Limb (tissue), 2 donors: ENCODE data around the gene ADAMTS14.

Source experiments
- DNase-seq, 2 donors: peaks; one replicate each; pipeline ENCODE4 v3.0.0-alpha.2; 2016; ENCODE audit errors: extremely low spot score in 2 of 2

ADAMTS14 gene

GRCh38 chr10:70782086-70782745 lies 109.9 kb downstream of the ADAMTS14 start:
- no peak for DNase-seq

- no peak for DNase-seq
Measured at GRCh38 chr10:70782746-70783680, 110.7 kb downstream of the ADAMTS14 start.

GRCh38 chr10:70784016-70784415 lies 111.7 kb downstream of the ADAMTS14 start:
- DNase-seq, result no peak

DNA sequence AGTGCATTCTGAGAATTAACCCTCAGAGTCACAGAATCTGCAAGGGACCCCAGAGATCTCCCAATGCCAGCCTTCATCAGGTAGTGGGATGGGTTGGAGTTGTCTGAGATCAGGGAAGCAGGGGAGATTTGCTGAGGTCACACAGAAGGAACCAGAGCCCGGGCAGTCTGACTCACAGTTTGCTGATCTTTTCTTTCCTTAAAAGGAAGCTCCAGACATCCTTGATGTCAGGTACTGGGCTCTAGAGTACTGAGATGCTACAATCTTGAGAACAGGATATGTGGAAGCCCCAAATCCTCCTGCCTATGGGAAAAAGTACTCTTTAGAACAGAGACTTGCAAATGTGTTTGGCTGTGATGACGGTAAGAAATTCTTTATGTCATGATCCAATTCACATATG lies 112.2 kb downstream of the ADAMTS14 start:
- DNase-seq, result no peak

GRCh38 chr10:70785190-70785589 lies 112.9 kb downstream of the ADAMTS14 start, which contains the start of gene TBATA:
TSS of gene TBATA (minus strand) at chr10:70785377. CDS start at chr10:70783379, 1,998 bp downstream.
- DNase-seq, result no peak

- DNase-seq, result no peak
Measured at GRCh38 chr10:70786799-70787415, 114.6 kb downstream of the ADAMTS14 start.

GRCh38 chr10:70791386-70792039 lies 119.2 kb downstream of the ADAMTS14 start:
- DNase-seq, result no peak

GRCh38 chr10:70795613-70796012 lies 123.3 kb downstream of the ADAMTS14 start:
- no peak for DNase-seq

DNA sequence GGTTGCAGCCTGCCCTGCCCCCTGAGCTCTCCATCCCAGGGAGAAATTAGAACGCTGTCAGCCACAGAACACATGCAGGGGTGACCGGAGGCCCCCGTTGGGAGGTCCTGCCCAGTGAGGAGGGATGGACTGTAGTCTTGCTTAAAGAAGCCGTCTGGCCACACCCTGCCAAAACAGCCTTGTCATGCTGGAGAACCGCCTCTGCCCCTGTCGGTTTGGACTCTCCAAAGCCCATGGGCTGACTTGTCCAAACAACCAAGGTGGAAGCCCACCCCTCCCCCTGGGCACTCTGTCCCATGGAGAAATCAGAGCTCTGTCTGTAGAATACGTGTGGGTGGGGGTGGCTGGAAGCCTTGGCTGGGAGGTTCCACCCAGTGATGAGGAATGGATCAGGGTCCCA lies 125.5 kb downstream of the ADAMTS14 start:
- no peak for DNase-seq

DNA sequence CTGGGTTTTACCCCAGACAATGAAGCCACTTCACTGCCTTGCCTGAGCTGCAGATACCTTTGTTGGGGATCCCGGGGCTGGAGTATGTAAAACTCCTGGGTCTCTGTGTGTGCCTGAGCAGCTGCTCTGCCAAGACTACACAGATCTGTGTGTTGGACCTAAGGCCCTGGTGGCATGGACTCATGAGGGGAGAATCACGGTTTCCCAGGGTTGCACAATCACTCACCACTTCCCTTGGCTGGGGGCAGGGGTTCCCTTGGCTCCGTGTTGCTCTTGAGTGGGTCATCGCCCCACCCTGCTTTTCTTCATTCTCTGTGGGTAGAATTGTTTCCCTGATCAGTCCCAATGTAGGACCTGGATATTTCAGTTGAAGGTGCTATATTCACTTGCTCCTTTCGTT lies 126.8 kb downstream of the ADAMTS14 start:
- no peak for DNase-seq

DNA sequence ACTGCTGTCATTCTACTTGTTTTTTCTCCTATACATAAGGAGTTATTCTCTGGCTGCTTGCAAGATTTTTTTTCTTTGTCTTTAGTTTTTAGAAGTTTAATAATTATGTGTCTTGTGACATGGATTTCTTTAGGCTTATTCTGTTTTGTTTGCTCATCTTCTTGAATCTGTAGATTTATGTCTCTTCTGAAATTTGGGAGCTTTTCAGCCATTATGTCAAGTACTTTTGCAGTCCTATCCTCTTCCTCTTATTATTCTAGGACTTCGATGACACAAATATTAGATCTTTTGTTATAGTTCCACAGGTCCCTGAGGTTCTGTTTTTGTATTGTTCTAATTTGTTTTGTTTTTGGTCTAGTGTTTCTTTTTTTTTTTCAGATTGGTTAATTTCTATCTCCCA lies 129.5 kb downstream of the ADAMTS14 start:
- DNase-seq, result no peak

- DNase-seq, result no peak
Measured at GRCh38 chr10:70803775-70804420, 131.6 kb downstream of the ADAMTS14 start.

- no peak for DNase-seq
Measured at GRCh38 chr10:70804421-70804808, 132.1 kb downstream of the ADAMTS14 start.

GRCh38 chr10:70805619-70806215 lies 133.4 kb downstream of the ADAMTS14 start:
- no peak for DNase-seq

DNA sequence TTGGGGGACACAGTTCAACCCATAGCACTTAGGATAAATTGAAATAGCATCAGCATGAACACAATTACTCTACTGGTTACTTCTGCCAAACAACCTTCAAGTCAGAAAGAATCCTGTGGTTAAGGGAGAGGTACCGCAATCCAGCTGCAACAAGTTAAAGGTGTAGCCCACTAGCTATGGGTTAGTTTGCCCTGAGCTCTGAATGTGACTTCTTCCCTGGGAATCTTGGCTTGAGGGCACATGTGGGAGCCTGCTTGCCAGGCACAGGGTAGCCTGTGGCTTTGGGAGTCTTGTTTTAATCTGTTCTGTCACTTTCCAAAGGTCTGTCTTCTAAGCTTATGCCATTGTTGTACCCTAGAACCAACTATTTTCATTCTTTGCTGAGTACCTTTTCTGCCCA lies 134.5 kb downstream of the ADAMTS14 start:
- DNase-seq, result no peak

- no peak for DNase-seq
Measured at GRCh38 chr10:70807556-70807955, 135.2 kb downstream of the ADAMTS14 start.

- DNase-seq, result no peak
Measured at GRCh38 chr10:70809011-70809611, 136.8 kb downstream of the ADAMTS14 start.

DNA sequence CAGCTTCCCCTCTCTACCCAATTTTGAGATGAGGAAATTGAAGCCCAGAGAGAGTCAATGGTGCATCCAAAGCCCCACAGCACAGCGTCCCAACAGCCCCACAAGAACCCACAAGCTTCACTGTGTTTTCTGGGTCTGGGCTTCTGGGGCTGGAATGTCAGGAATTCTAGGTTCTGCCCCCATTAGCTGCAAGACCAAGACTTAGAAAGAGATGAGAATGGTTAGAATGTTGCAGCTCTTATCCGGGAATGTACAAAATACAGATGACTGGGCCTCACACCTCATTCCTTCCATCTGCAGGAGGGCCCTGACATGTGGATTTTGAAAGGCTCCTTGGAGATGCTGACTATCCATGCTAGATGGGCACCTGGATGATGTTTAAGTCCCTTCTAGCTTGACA lies 137.4 kb downstream of the ADAMTS14 start:
- no peak for DNase-seq

- DNase-seq, result no peak
Measured at GRCh38 chr10:70810967-70811366, 138.7 kb downstream of the ADAMTS14 start.

GRCh38 chr10:70811881-70812280 lies 139.6 kb downstream of the ADAMTS14 start:
- no peak for DNase-seq
